GM21786 (cell line): Measurements from ENCODE around the gene ERICH6.

Experiments used
- ATAC-seq: cut with Tn5 transposase; IDR thresholded peaks from one replicate; pipeline ENCODE4 v1.9.1; 2021; ENCODE audit not compliant: unreplicated experiment

The ERICH6 gene

GRCh38 chr3:150613709-150614480 lies 89.8 kb downstream of the ERICH6 start:
- ATAC-seq, result no peak

GRCh38 chr3:150613034-150613433 lies 90.7 kb downstream of the ERICH6 start:
- no peak for ATAC-seq

- no peak for ATAC-seq
Measured at GRCh38 chr3:150612494-150612893, 91.2 kb downstream of the ERICH6 start.

GRCh38 chr3:150611666-150612065 lies 92.1 kb downstream of the ERICH6 start:
- ATAC-seq, result no peak

GRCh38 chr3:150610785-150611184 lies 92.9 kb downstream of the ERICH6 start:
- ATAC-seq, result no peak

GRCh38 chr3:150609988-150610387 lies 93.7 kb downstream of the ERICH6 start:
- ATAC-seq, result no peak
